ENCODE results near the gene GFRA3.

GFRA3 gene

DNA sequence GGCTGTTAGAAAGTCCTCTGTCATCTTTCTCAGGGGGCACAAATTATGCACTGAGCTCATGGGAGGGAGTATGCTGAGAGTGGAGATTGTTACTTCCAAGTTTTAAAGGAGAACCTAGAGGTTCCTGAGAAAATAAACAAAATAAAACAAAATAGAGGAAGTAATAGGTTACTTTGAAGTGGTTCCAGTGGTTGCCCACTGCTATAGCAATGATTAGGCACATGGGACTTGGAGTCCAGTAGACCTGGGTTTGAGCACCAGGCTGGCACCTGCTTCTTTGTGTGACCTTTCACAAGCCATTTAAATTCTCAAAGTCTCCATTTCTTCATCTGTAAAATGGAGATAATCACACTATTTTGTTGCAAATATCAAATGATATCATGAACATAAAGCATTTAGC, 47.5 kb downstream of the GFRA3 start:
- Histone ChIP-seq H3K9me3 (ENCODE audit: insufficient read depth, low read depth, low read length) (no peaks in the 10 kb centered on the region), H3K27me3 (ENCODE audit: insufficient read depth, low read length) (no peaks in the 10 kb centered on the region), H3K9ac (ENCODE audit: low read depth, low read length) (no peak overlapping the region), H3K36me3 (ENCODE audit: insufficient read depth, low read length) (no peaks in the 10 kb centered on the region), H3K4me3 (ENCODE audit: low read length) (no peak overlapping the region), H3K4me1 (ENCODE audit: insufficient read depth, low read length) (no peaks in the 10 kb centered on the region), H3K27ac (ENCODE audit: low read depth, low read length) (no peak overlapping the region)

DNA sequence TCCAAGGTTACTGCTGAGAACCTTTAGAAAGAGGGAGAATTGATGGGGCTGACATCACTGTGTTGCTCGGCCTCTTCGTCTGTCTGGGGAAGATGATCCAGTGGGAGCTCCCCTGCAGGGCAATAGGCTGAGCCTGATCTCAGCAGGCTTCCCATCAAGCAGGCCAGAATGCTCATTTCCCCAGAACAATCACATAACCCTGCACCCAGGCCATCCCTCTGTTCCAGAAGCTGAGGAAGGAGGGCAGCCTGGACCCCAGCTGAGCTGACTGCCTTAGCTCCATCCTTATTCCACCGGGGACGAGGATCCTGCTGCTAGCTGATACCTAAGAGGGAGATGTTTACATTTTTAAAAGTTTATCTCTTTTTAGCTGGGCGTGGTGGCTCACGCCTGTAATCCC, 49.7 kb downstream of the GFRA3 start:
- Histone ChIP-seq H3K27me3 (ENCODE audit: insufficient read depth, low read length) (no peaks in the 10 kb centered on the region), H3K4me3 (ENCODE audit: low read length) (no peak overlapping the region), H3K36me3 (ENCODE audit: insufficient read depth, low read length) (no peaks in the 10 kb centered on the region), H3K4me1 (ENCODE audit: insufficient read depth, low read length) (no peaks in the 10 kb centered on the region), H3K9ac (ENCODE audit: low read depth, low read length) (no peak overlapping the region), H3K9me3 (ENCODE audit: insufficient read depth, low read depth, low read length) (no peaks in the 10 kb centered on the region), H3K27ac (ENCODE audit: low read depth, low read length) (no peak overlapping the region)
- 88% methylated on average over 6 of the region's 6 CpGs for WGBS

DNA sequence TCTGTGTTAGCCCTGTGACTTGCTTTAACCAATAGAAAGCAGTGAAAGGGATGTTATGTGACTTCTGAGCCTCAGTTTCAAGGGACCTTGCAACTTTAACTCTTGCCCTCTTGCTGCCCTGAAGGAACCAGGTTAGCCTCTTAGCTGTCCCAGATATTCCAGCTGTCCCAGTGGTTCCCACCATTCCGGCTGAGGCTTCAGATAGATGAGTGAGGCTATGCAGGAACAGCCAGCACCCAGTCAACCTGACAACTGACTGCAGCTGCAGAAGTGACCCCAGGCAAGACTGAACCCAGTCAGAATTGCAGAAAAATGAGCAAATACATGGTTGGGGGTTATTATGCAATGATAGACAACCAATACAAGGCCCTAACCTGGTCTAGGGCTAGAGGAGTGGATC, 50.9 kb downstream of the GFRA3 start:
- H3K9ac ChIP-seq (ENCODE audit: low read depth, low read length): no peak overlapping the region
- 92% methylated on average over 1 of the region's 1 CpG for WGBS
- H3K27me3 ChIP-seq (ENCODE audit: insufficient read depth, low read length): no peaks in the 10 kb centered on the region
- no peaks in the 10 kb centered on the region for H3K9me3 ChIP-seq (ENCODE audit: insufficient read depth, low read depth, low read length)
- H3K4me1 ChIP-seq (ENCODE audit: insufficient read depth, low read length): no peaks in the 10 kb centered on the region
- no peak overlapping the region for H3K27ac ChIP-seq (ENCODE audit: low read depth, low read length)
- H3K36me3 ChIP-seq (ENCODE audit: insufficient read depth, low read length): no peaks in the 10 kb centered on the region
- no peak overlapping the region for H3K4me3 ChIP-seq (ENCODE audit: low read length)

DNA sequence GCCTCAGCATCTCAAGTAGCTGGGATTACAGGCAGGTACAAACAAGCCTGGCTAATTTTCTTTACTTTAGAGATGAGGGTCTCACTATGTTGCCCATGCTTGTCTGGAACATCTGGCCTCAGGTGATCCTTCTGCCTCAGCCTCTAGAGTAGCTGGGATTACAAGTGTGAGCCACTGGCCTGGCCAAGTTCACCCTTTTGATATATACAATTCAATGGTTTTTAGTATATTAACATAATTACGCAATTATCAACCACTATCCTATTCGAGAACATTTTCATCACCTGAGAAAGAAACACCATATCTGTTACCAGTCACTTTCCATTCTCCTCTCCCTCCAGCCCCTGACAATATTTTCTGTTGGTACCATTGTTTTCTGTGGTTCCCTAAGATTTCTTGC, 57.6 kb downstream of the GFRA3 start:
- Histone ChIP-seq H3K4me1 (ENCODE audit: insufficient read depth, low read length) (no peaks in the 10 kb centered on the region), H3K9ac (ENCODE audit: low read depth, low read length) (no peak overlapping the region), H3K9me3 (ENCODE audit: insufficient read depth, low read depth, low read length) (no peaks in the 10 kb centered on the region), H3K27ac (ENCODE audit: low read depth, low read length) (no peak overlapping the region), H3K4me3 (ENCODE audit: low read length) (no peak overlapping the region), H3K27me3 (ENCODE audit: insufficient read depth, low read length) (no peaks in the 10 kb centered on the region), H3K36me3 (ENCODE audit: insufficient read depth, low read length) (0 out of 2 replicates have a peak, but pooled peaks cover 2% of the 10 kb centered on the region)
- 94% methylated on average over 2 of the region's 2 CpGs for WGBS

DNA sequence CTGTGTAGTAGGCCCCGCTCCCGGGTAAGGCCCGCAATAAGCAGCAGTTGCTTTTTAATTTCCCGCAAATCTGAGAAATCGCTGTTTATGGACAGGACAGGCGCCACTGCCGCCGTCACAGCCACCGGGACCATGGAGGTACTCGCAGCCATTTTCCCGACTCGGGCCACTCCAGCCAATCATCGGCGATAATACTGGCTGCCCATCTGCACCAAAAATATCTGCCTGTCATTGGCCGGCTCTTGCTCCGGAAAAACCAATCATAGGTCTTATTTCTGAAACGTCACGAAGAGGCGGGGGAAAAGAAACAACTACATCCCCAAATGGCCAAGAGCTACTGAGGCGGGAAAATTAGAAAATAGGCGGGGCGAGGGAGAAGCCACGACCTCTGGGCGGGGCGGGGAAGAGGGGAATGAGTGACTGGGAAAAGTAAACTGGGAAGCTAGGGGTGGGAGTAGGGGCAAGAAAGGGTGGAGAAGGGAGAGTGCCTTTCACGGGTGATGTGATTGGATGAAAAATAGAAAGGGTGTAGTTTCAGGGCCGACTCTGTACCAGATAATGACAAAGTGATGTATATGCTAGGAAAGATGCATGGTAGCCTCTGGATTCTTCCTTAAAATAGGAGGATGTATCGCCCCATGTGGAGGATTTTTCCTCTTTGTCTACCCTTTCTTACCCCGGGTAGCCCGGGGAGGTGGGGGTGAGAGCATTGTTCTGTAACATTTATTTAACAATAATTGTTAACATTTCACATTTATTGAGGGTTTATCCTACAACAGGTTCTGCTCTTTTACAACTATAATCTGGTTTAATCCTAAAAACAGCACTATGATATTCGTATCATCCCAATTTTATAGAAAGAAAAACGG, 61.0 kb downstream of the GFRA3 start, which contains the start of gene CDC23:
CDC23 (minus strand) TSS at position 163 of the 869 bp plus-strand sequence; CDS start at position 152, 11 bp downstream.
- peaks cover 23% of the 10 kb centered on the region for H3K36me3 ChIP-seq (ENCODE audit: insufficient read depth, low read length)
- 6% methylated on average over 30 of the region's 32 CpGs for WGBS
- H3K27ac ChIP-seq (ENCODE audit: low read depth, low read length): peak within 1 kb of the TSS; percentile 81

DNA sequence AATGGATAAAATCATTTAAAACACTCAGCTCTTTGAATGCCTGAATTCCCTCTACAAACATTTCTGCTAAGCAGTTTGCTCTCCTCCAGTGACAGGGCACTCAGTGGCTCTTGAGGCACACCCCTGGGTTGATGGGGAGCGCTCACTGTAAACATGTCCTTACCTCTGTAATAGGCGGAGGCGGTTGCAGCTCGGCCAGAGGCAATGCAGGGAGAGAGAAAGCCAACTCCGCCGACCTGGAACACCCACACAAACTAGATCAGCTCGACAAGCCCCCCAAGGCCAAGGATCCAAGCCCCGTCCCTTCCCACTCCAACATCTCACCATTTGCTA, 61.6 kb downstream of the GFRA3 start:
- peak overlapping the region; percentile 93 for H3K4me3 ChIP-seq (ENCODE audit: low read length)
- whole genome bisulfite sequencing: 1% methylated on average over 8 of the region's 8 CpGs
- H3K36me3 ChIP-seq (ENCODE audit: insufficient read depth, low read length): peaks cover 29% of the 10 kb centered on the region
- peak overlapping the region; percentile 61 for H3K27ac ChIP-seq (ENCODE audit: low read depth, low read length)
- no peaks in the 10 kb centered on the region for H3K4me1 ChIP-seq (ENCODE audit: insufficient read depth, low read length)
- peak overlapping the region; percentile 87 for H3K9ac ChIP-seq (ENCODE audit: low read depth, low read length)
- H3K9me3 ChIP-seq (ENCODE audit: insufficient read depth, low read depth, low read length): no peaks in the 10 kb centered on the region
- H3K27me3 ChIP-seq (ENCODE audit: insufficient read depth, low read length): no peaks in the 10 kb centered on the region

More for the DNA sequence above, 61.0 kb downstream of the GFRA3 start, which contains the start of gene CDC23:
- Histone ChIP-seq H3K9me3 (ENCODE audit: insufficient read depth, low read depth, low read length) (no peaks in the 10 kb centered on the region), H3K4me3 (ENCODE audit: low read length) (peak within 1 kb of the TSS; percentile 93), H3K27me3 (ENCODE audit: insufficient read depth, low read length) (no peaks in the 10 kb centered on the region), H3K4me1 (ENCODE audit: insufficient read depth, low read length) (no peaks in the 10 kb centered on the region), H3K9ac (ENCODE audit: low read depth, low read length) (peak within 1 kb of the TSS; percentile 87)

DNA sequence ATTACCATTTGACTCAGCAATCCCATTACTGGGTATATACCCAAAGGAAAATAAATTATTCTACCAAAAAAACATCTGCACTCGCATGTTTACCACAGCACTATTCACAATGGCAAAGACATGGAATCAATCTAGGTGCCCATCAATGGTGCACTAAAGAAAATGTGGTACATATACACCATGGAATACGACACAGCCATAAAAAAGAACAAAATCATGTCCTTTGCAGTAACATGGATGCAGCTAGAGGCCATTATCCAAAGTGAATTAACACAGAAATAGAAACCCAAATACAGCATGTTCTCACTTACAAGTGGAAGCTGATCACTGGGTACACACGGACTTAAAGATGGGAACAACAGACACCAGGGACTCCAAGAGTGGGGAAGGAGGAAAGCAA, 63.4 kb downstream of the GFRA3 start:
- no peak overlapping the region for H3K27ac ChIP-seq (ENCODE audit: low read depth, low read length)
- no peaks in the 10 kb centered on the region for H3K4me1 ChIP-seq (ENCODE audit: insufficient read depth, low read length)
- H3K36me3 ChIP-seq (ENCODE audit: insufficient read depth, low read length): peaks cover 42% of the 10 kb centered on the region
- WGBS: 94% methylated on average over 3 of the region's 3 CpGs
- no peak overlapping the region for H3K9ac ChIP-seq (ENCODE audit: low read depth, low read length)
- H3K27me3 ChIP-seq (ENCODE audit: insufficient read depth, low read length): no peaks in the 10 kb centered on the region
- H3K9me3 ChIP-seq (ENCODE audit: insufficient read depth, low read depth, low read length): no peaks in the 10 kb centered on the region
- no peak overlapping the region for H3K4me3 ChIP-seq (ENCODE audit: low read length)

Data from HUES64 (cell line).